DOHH2 (cell line): ENCODE measurements around the gene APAF1.

Source experiments
- CTCF ChIP-seq: fragments of 200-600 bp; sonication (generic); IDR thresholded peaks from one replicate; pipeline ENCODE4 v1.5.1; 2014; ENCODE audit warnings: antibody characterized with exemption, mild to moderate bottlenecking, low read depth, low read length; ENCODE audit not compliant: poor library complexity, severe bottlenecking
- EZH2phosphoT487 ChIP-seq: fragments of 200-600 bp; sonication (generic); IDR thresholded peaks from 2 replicates; pipeline ENCODE4 v1.6.1; 2017; ENCODE audit warnings: borderline replicate concordance, mild to moderate bottlenecking, antibody characterized with exemption, low read length, moderate library complexity, mixed read lengths

GRCh38 chr12:98653866-98654493, 8.9 kb downstream of the APAF1 start:
- TF ChIP-seq EZH2phosphoT487: no peak
- peak; percentile 65 for TF ChIP-seq CTCF
